GM15510 (cell line): ENCODE results near the gene ZNRD2.
A peak's percentile ranks its signal among the peaks of the same experiment; 100 is the strongest.

Experiments
- POLR2A ChIP-seq: IDR thresholded peaks from 3 replicates; pipeline ENCODE4 v1.6.1; 2011; ENCODE audit warnings: borderline replicate concordance; ENCODE audit not compliant: insufficient read length; ENCODE audit errors: extremely low read depth

ZNRD2 gene

GRCh38 chr11:65574811-65575567 lies 4.7 kb downstream of the ZNRD2 start:
- peak; percentile 10 for TF ChIP-seq POLR2A

DNA sequence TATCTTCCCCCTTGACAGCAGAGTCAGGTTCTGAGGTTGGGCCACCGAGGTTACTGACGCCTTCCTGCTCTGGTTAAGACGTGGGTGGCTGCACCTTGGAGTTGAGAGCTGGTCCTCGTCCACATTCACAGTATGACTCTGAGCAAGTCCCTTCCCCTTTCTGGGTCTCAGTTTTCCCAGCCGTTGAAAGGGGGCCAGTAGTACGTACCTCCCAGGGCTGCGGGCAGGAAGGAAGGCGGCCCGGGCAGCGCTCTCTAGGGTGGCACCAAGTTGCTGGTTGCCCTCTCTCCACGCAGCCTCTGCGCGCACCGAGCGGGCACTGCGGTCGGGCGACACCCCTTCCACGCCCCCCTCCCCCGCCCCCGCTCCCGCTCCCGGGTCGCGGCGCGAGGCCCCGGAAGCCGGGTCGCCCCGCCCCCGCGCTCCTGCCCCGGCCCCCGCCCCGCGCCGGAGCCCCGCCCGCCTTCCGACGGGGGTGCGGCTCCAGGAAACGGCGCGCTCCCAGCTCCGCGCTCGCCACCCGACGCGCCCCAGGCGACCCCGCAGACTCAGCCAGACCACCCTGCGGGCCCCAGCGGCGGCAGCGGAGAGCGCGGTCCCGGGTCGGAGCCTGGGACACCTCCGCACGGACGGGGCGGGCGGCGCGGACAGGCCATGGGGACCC lies 5.4 kb downstream of the ZNRD2 start, which contains the start of gene EHBP1L1:
Gene EHBP1L1 (plus strand): TSS at position 486 of the 664 bp plus-strand sequence. CDS start 250 bp downstream, outside the sequence.
- peak; percentile 59 for TF ChIP-seq POLR2A

DNA sequence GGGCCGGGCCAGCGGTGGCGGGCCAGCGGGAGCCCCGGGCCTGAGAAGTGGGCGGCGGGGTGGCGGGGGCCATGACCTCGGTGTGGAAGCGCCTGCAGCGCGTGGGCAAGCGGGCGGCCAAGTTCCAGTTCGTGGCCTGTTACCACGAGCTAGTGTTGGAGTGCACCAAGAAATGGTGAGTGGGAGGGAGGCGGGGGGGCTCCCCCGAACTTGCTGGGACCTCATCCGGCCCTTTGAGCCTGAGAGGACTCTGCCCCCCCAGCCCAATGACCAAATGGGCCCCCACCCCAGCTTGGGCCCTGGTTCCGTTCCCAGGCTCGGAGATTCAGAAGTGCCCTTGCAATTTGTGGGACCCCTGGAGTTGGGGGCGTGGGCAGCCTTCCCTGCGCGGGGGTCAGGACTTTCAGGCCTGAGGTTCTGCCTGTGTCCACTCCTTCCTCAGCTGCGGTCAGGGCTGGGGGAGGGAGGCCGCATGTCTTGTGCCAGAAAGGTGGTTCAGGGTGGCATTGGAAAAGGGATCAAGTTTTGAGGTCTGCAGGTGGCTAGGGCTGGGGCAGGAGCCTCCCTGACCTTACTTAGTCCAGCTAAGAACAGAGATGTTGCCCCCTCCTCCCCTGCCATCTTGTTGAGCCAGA lies 6.1 kb downstream of the ZNRD2 start:
- no peak for TF ChIP-seq POLR2A

DNA sequence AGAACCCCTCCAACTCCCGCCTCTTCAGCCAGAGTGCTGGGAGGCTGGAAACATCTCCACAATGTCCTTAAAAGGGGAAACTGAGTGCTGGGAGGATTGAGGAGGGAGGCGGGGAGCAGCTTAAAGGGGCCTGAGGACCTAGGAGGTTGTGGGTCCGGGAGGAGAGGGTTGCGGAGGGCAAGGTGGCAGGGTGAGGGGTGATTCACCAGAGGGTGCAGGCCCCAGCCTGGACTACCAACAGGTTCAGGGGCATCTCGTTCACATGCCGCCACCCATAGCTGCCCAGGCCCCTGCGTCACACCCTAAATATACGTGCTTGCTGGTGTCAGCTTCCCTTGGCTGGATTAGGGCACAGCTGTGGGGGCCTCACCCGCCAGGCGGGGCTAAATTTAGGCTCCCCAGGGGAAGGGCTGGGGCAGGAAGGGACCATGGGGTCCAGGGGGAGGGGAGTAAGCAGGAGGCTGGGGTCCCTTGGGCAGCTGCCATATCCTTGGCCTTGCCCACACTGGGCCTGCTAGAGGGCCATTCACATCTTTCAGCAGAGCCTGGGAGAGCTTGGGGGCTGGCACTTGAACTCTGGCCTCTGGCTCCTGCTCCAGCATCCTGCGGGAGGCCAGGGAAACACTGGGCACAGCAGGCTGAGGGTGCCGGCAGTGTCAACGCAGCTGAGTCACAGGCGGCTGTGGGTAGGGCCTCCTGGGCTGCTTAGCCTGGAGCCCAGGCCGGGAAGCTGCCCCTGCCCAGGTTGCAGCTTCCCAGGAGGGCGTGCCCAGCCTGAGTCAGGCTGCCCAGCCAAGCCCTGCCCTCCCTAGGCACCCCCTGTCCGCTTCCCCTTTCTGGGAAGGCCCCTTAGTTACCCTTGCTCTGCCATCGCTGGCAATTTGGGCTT lies 6.8 kb downstream of the ZNRD2 start:
- TF ChIP-seq POLR2A = no peak

DNA sequence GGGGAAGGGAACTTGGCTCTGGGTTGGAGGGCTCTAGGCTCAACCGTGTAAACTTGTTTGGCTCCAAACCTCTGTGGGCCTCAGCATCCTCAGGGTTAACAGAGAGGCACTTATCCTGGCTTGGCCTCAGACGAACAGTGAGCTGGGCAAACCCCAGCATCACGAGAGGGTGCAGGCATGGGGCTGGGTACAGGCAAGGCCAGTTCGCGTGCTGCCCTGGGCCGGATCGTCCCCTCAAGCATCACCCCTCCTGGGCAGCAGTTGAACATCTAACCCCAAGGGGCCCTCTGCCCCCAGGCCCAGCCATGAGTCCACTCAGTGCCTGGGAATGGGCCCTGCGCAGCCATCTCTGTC lies 7.5 kb downstream of the ZNRD2 start:
- no peak for TF ChIP-seq POLR2A

GRCh38 chr11:65578134-65578533 lies 7.9 kb downstream of the ZNRD2 start:
- no peak for TF ChIP-seq POLR2A

- TF ChIP-seq POLR2A = no peak
Measured at GRCh38 chr11:65578667-65579066, 8.4 kb downstream of the ZNRD2 start.

DNA sequence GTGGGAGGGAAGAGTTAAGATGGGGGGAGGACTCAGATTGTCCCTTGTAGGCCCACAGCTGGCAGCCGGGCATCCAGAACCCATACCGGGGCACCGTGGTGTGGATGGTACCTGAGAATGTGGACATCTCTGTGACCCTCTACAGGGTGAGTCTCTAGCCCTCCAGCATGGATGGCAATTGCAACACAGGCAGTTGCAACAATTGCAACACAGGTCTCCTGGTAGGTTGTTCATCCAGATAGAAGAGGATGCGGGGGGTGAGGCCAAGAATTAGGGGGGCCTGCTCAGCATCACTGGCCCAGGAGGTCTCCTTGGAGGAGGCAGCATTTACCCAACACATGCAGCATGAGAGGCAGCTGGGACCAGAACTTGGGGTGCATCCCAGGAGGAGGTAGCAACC lies 9.0 kb downstream of the ZNRD2 start:
- TF ChIP-seq POLR2A = no peak

DNA sequence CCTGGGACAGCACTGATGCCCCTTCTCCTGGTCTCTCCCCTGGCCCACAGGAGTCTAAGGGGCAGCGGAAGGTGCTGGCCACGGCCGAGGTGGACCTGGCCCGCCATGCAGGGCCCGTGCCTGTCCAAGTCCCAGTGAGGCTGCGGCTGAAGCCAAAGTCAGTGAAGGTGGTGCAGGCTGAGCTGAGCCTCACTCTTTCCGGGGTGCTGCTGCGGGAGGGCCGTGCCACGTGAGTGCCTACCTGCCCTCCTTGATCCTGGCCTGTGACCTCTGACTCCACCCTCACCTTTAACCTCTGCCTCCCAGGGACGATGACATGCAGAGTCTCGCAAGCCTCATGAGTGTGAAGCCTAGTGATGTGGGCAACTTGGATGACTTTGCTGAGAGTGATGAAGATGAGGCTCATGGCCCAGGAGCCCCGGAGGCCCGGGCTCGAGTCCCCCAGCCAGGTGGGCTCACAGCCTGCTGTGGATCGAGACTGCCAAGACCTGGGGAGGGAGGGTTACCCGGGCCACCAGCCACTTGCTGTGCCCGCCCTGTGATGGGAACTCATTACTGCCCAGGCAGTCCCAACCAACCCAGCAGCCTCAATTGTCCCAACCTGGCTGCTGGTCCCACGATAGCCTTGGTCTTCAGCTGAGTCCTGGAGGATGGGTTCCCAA lies 9.9 kb downstream of the ZNRD2 start:
- TF ChIP-seq POLR2A = no peak

GRCh38 chr11:65580756-65581155 lies 10.5 kb downstream of the ZNRD2 start:
- no peak for TF ChIP-seq POLR2A

DNA sequence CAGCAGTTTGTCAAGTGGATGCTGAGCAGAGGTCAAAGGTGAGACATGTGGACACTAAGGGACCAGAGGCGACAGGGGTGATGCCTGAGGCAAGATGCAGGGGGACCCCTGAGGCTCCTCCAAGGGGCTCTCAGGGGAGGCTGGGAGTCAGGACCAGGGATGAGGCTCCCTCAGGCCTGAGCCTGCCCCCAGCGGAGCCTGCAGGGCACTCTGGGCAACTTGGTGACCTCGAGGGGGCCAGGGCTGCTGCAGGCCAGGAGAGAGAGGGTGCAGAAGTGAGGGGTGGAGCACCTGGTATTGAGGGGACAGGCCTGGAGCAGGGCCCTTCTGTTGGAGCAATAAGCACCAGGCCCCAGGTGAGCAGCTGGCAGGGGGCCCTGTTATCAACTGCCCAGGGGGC lies 11.7 kb downstream of the ZNRD2 start:
- no peak for TF ChIP-seq POLR2A

GRCh38 chr11:65583589-65583988 lies 13.3 kb downstream of the ZNRD2 start:
- TF ChIP-seq POLR2A = no peak

- TF ChIP-seq POLR2A = no peak
Measured at GRCh38 chr11:65584106-65584505, 13.8 kb downstream of the ZNRD2 start.

GRCh38 chr11:65584723-65585171 lies 14.5 kb downstream of the ZNRD2 start:
- TF ChIP-seq POLR2A = no peak
